ENCODE results near the gene OR2W3.

The OR2W3 gene

DNA sequence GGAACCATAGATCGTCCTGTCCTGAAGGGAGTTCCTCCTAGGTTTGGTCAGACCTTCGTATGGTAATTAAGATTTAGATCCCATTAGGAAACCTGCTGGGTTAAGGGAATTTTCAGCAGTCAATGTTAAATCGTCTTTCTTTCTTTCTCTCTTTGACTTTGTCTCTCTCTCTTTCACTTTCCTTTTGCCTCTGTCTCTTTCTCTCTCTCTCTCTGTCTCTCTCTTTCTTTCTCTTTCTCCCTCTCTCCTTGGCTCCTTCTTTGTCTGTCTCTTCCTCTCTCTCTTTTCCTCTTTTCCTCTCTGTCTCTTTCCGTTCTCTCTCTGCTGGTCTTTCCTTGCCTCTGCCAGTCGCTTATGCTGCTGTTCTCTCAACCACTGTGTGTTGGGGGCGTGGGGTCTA lies 8.7 kb downstream of the OR2W3 start:
- DNase-seq (ENCODE audit: insufficient read length, low spot score) = no peak

DNA sequence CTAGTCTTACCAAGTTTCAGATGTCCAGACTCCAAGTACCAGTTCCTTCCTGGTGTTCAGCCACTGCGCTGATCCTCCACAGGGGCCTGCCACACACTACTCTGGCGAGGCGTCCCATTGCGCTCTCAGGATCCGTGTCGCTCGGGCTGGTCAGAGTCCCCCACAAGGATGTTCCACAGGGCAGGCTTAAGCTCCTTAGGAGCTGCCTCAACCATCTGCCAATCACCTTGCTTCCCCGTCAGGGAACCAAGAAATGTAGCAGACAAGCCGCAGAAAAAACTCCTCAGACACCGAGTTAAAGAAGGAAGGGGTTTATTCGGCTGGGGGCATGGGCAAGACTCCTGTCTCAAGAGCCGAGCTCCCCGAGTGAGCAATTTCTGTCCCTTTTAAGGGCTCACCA lies 9.8 kb downstream of the OR2W3 start:
- TF ChIP-seq, protein P1, sequence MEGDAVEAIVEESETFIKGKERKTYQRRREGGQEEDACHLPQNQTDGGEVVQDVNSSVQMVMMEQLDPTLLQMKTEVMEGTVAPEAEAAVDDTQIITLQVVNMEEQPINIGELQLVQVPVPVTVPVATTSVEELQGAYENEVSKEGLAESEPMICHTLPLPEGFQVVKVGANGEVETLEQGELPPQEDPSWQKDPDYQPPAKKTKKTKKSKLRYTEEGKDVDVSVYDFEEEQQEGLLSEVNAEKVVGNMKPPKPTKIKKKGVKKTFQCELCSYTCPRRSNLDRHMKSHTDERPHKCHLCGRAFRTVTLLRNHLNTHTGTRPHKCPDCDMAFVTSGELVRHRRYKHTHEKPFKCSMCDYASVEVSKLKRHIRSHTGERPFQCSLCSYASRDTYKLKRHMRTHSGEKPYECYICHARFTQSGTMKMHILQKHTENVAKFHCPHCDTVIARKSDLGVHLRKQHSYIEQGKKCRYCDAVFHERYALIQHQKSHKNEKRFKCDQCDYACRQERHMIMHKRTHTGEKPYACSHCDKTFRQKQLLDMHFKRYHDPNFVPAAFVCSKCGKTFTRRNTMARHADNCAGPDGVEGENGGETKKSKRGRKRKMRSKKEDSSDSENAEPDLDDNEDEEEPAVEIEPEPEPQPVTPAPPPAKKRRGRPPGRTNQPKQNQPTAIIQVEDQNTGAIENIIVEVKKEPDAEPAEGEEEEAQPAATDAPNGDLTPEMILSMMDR (IDR thresholded peaks at IDR 0.05; ENCODE audit: insufficient read depth, missing control alignments) = no peak
- no peak for FAIRE-seq
- DNase-seq (ENCODE audit: insufficient read length, low spot score) = no peak

More for the DNA sequence above, 8.7 kb downstream of the OR2W3 start:
- TF ChIP-seq, protein P1 (IDR thresholded peaks at IDR 0.05; ENCODE audit: insufficient read depth, missing control alignments) = no peak
- no peak for FAIRE-seq

DNA sequence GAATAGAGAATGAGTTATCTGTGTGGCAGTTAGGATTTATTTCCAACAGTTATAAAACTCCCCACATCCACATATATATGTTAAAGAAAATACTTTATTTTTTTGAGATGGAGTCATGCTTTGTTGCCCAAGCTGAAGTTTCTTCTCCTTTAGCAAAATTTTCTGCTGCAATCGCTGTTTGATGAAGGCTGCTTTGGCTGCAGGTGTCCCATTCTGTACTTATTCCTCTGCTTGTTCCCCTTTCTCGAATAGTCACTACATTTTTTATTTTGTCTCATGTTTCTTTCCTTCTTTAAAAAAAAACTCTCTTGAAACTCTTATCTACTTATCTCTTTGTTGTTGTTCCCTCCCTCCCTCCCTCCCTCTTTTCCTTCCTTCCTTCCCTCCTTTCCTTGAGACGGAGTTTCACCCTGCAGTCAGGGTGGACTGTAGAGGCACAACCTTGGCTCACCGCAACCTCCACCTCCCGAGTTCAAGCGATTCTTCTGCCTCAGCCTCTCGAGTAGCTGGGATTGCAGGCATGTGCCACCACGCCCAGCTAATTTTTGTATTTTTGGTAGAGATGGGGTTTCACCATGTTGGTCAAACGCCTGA lies 10.6 kb downstream of the OR2W3 start:
- DNase-seq (ENCODE audit: insufficient read length, low spot score) = no peak
- FAIRE-seq = no peak
- TF ChIP-seq, protein P1 (IDR thresholded peaks at IDR 0.05; ENCODE audit: insufficient read depth, missing control alignments) = no peak

DNA sequence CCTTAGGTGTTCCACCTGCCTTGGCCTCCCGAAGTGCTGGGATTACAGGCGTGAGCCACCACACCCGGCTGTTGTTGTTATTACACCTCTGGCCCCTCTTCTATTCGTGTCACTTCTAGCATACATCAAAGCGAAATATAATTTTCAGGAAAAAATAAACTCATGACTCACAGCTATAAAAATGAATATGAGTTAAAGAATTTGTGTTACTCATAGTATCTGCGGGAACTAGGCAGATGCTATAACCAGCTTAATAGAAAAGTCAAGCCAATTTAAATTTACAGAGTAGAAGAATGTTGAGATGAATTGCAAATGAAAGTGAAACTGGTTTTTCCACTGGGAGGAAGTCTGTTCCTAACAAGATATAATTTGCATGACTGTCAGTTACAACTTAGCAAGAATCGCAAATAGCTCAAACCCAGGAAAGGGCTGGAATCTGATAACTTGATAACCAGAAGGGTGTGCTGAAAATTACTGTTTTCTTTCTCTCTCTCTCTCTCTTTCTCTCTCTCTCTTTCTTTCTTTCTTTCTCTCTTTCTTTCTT lies 11.2 kb downstream of the OR2W3 start:
- FAIRE-seq (no peak), DNase-seq (ENCODE audit: insufficient read length, low spot score) (no peak)
- TF ChIP-seq, protein P1 (IDR thresholded peaks at IDR 0.05; ENCODE audit: insufficient read depth, missing control alignments) = no peak

DNA sequence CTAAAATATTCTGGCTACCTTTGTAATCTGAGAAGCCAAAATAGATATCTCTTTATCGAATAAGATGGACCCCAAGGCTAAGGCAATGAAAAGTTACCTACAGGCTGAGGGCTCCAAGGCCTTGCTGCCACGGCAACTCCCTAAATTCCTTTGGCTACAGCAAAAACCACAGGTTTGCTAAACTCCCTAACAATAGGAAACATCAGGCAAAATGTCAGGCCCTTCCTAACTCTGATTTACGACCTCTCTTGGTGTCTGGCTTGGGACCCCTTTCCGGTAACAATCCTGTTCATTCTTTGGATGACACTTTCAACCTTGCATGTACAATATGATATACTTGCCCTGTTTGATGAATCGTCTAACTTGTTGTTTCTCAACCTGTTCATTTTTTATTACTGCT lies 13.4 kb downstream of the OR2W3 start:
- FAIRE-seq (no peak), DNase-seq (ENCODE audit: insufficient read length, low spot score) (no peak)
- TF ChIP-seq, protein P1 (IDR thresholded peaks at IDR 0.05; ENCODE audit: insufficient read depth, missing control alignments) = no peak

DNA sequence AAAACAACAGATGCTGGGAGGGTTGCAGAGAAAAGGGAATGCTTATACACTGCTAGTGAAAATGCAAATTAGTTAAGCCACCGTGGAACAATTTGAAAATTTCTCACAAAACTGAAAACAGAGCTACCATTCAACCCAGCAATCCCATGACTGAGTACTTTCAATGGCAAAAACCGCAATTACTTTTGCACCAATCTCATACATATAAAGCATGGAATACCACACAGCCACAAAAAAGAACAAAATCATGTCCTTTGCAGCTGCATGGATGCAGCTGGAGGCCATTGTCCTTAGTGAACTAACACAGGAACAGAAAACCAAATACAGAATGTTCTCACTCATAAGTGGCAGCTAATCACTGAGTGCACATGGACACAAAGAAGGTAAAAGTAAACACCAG lies 18.4 kb downstream of the OR2W3 start:
- FAIRE-seq (no peak), DNase-seq (ENCODE audit: insufficient read length, low spot score) (no peak)
- TF ChIP-seq, protein P1 (IDR thresholded peaks at IDR 0.05; ENCODE audit: insufficient read depth, missing control alignments) = no peak

DNA sequence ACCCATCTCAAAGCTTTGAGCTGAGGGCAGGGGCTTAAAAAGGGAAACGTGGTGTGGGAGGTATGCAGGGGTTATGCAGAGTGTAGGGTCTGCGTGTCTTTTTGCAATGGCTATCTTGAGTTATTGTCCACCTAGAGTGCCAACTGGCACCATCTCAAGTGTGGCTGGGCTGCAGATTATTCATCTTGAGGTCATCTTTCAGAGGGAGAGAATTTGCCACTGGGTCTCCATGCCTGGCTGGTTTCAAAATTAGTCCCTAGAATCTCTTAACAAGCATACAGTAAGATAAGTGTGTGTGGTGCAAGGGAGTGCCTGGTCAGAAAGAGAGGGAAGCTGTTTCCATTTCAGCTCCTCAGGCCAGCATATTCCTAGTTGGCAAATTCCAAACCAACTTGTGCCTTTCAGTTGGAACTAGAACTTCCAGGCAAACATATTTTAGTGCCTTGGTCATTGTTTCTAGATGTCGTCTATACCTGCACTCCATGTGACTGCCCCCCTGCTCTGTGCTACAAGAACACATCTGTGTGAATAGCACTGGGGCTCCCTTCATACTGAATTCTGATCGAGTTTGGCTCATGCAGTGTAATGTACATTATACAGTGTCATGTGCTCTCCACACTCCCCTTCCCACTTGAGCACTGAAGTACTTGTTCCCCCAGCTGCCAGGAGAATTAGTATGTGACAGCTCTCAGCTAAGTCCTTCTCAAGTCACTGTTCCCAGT lies 19.7 kb downstream of the OR2W3 start:
- TF ChIP-seq, protein P1 (IDR thresholded peaks at IDR 0.05; ENCODE audit: insufficient read depth, missing control alignments) = no peak
- DNase-seq (ENCODE audit: insufficient read length, low spot score) = no peak
- FAIRE-seq = no peak

Measured in D721Med (cell line).